Left cardiac atrium (tissue), 4 donors: Measurements from ENCODE around the gene CTBP2. TPM values are rescaled to one million over a fixed set of nuclear protein-coding genes. Genes with fewer than 3 reads are reported as not detected.

Source experiments
- ATAC-seq, 2 donors: fragments of 200-7000 bp; cut with Tn5 transposase; one replicate each; pipeline ENCODE4 v1.9.1; 2020; ENCODE audit warnings: mild to moderate bottlenecking in 2 of 2, moderate library complexity in 2 of 2
- DNase-seq: peaks from one replicate; pipeline ENCODE4 v3.0.0-alpha.2; 2020
- intact Hi-C, 2 donors: fragments of 100-400 bp; cut with DNase I; formaldehyde crosslinking; loops; one replicate each; pipeline versions ENCODE4 v1.14.1 to v1.15.1; 2022 to 2023
- long read RNA-seq: library from polyadenylated mRNA; unstranded; transcript quantifications from one replicate; pipeline ENCODE4 v2.0.0, GENCODE V29; 2021
- total RNA-seq, 2 donors: library from RNA; stranded (reverse); fragmentation: NEBNext Ultra II Directional; extraction: Animal tissue kit (Norgen Biotek cat#: 25700); gene quantifications; one replicate each; pipeline ENCODE4 v1.2.1, GENCODE V29; 2021
- donor health status: DM: no; HTN: yes; CAD: no.
- donor health status: DM: no; HTN: yes; CAD: no; lungs with severe emphysema.
- donor health status: DM: yes; HTN: yes; CAD: no.
- donor health status: Dilated cardiomyopathy.

The CTBP2 gene
- total RNA-seq = 10 to 100 TPM; 30.8 to 36.8 TPM
- long read RNA-seq, full-length matches to known transcripts = 5 of 15 reads
- long read RNA-seq, partial matches to known transcripts = 1 of 15 reads
- long read RNA-seq, other reads (novel, unspliced or antisense) = 9 of 15 reads

DNA sequence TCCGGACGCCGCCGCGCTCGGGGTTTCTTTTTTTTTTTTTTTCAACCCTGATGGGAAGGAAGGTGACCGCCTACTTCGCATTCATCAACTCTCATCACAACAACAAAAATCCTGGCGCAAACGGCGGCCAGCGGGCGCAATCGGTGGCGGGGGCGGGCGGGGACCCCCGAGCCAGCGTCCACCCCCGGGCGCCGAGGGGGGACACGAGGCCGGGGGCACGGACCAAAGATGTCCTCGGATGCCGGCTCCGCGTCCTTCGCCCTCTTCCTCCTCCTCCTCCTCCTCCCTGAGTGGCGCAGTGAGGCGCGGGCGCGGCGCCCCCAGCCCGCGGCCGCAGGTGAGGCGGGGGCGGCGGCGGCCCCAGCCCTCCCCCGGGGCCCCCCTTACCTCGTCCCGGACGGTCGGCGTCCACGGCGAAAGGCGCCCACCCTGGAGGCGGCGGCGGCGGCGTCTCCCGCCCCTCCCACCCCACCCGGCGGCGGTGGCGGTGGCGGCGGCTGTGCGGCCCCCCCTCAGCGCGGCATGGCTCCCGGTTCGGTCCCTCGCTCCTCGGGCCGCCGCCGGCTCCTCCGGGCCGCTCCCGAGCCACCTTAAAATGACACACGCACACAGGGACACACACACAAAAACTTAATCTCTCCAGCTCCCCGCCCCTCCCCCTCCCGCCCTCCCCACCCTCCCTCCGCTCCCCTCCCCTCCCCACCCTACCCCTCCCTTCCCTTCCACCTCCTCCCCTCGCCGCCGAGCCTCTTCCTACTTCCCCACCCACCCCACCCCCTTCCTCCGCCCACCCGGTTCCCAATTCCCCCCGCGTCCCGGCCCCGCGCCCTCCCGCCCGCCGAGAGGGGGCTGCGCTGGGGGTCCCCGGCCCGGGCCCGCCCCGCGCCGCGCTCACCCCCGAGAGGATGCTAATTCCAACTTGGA is at the start of gene CTBP2:
TSS of gene CTBP2 (minus strand) at position 632 of the 924 bp plus-strand sequence.
- peak; percentile 64 for DNase-seq
- ATAC-seq = peak; percentile 28 to 31
- intact Hi-C loops = loop anchor here (10.0 kb wide), 4 partner anchors 75 to 215 kb away; no protein-coding TSS in a partner anchor

DNA sequence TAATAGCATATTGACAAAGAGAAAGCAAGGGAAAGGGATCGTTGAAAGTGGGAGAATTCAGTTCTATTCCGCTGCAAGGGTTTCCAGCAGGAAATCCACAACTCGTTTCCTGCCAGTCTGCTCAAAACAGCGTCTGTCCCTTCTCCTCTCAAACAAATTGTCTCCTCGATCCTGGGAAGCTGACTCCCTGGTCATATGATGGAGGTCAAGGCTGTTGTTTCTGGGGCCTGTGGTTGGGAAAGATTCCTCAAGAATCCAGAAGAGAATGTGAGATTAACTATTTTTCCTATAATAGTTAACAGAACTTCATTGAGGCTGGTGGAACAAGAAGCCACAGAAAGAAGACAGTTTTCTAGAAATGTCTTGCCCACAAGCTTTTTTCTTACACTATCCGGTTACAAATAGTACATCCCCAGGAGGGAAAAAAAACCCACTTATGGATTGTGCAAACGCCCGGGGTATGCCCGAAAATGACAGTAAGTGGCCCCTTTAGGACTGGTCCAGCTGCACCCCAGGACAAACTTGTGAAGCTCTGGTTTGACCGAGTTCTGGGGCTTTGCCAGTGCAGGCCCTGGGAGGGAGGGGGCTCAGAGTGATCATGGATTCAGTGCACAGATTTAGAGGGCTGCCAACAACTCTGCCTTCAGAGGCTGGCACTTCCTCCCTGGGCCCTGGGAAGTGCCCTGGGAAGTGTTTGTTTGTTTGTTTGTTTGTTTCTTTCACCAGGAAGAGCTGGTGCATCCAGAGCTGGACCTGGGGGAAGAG is 49.4 kb upstream of the CTBP2 start:
- ATAC-seq (no peak), DNase-seq (no peak)
- intact Hi-C loops = no loop called here

DNA sequence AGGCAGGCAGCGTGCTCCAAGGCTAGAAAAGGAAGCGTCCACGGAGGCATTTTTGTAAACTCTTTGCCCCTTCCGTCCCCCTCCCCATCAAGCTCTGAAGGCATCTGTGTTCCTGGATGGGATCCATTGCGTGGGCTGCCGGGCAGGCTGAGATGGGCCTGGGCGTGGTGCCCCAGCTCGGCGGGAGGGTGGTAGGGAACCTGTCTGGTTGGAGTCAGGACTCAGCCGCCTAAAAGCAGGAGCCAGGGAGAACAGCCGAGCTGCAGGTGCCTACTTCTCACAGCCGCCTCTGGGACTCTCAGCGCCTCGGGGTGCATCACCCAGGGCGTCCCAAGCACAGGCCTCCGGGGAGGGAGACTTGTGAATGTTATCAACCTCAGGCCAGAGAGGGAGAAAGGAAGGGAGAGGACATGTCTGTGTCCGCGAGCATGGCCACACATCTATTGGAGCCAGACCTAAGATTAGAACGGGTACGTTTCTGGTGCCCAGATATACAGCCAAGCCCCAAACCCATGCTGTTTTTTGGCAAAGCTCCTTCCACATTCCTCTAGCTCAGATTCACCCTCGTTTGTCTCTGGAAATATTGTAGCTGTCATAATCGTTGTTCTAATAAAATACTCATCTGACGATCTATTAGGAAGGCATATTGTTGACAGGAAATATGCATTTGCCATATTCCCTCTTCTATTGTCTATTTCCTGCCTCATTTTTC is 48.6 kb upstream of the CTBP2 start:
- intact Hi-C loops = no loop called here
- ATAC-seq = no peak

DNA sequence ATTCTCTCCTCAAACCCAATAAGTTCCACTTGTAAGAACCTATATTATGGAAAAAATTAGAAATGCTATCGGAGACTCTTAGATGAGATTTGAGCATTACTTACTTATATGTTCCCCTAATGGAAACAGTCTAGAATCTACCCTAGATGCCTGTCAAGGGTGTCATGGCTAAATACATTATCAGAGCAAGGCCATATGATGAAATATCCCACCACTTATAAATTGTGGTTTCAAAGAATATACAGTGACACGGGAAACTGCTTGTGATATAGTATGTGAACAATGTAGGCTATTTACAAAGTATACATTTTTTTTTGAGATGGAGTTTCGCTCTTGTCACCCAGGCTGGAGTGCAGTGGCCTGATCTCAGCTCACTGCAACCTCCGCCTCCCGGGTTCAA is 46.3 kb upstream of the CTBP2 start:
- DNase-seq (no peak), ATAC-seq (no peak)
- intact Hi-C loops = no loop called here

More for the DNA sequence above, 48.6 kb upstream of the CTBP2 start:
- DNase-seq = no peak

DNA sequence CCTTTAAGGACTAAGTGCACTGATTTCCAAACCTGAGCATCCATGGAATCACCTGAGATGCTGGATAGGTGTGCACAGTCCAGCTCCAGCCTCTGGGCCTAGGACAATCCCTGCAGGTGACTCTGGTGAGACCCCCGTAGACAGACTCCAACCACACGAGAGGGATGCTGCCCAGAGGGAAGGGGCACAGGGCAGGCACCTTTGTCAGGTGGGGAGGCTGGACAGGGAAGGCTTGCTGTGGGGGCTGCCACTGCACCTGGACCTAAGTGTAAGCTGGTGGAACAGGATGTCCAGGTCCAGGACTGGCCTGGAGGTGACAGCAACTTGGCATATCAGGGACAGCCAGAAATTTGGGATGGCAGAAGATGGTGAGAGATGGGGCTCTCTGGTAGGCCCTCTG is 45.1 kb upstream of the CTBP2 start:
- ATAC-seq = no peak
- intact Hi-C loops = no loop called here
- DNase-seq = no peak

DNA sequence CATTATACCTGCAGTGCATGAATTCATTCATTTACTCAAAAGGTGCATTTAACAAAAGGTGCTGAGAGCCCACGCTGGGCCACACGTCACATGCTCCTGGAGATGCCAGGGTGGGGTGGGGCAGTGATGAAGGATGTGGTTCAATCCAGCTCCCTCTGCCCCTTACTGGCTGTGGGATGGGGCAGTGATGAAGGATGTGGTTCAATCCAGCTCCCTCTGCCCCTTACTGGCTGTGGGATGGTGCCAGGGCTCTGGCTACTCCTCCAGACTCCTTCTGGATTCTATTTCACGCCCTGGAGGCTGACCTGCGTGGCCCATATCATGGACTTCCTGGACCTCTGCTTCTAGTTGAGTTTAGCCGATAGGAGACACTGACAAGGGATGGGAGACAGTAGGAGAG is 44.0 kb upstream of the CTBP2 start:
- ATAC-seq (no peak), DNase-seq (no peak)
- intact Hi-C loops = no loop called here

DNA sequence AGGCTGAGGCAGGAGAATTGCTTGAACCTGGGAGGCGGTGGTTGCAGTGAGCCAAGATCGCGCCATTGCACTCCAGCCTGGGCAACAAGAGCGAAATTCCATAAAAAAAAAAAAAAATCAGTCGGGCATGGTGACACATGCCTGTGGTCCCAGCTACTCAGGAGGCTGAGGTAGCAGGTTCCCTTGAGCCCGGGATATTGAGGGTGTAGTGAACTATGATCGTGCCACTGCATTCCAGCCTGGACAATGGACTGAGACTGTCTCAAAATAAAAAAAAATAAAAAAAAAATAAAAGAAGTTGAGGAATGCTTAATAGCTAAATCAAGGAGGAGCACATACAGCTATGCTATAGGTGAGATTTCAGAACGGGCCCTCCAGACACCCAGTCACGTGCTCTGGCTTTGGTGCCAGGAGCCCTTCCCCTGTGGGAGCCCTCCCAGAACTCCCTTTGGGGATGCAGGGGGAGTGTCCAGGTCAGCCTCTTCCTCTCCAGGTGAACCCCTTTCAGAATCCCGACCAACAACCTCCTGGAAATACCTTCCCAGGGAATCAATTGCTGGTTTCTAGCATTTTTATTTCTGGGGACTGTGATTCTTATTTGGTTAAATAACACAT is 42.9 kb upstream of the CTBP2 start:
- DNase-seq (no peak), ATAC-seq (no peak)
- intact Hi-C loops = no loop called here

DNA sequence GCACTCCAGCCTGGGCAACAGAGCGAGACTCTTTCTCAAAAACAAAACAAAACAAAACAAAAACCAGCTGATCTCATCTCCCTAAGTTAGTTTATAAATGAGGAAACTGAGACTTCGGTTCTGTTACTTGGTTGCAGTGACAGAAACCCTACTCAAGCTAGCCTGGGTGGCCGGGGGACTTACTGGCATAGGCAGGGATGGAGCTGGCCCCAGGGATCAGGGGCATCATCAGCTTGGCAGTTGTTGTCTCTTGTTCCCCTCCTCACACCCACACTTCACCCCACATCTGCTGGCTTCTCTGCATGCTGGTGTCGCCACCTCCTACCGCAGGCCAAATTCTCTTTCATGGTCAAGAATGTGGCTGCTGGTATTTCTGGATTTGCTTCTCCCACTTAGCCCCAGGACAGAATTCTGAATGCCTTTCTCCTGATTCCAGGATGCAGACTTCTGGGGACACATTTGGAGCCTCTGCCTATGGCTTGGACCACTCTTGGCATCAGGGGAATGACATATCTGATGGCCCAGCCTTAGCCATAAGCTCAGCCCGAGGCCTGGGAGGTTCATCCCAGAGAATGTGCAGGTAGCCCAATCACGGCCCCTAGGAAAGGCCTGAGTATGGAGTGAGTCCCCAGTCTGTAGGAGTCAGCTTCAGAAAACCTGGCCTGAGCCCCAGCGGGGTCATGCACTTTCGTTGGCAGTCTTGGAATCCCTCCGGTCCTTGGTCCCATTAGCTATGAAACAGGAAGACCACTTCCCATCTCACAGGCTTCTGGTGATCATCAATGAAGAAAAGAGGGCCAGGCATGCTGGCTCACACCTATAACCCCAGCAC is 41.6 kb upstream of the CTBP2 start:
- intact Hi-C loops = no loop called here
- no peak for DNase-seq
- ATAC-seq = no peak

DNA sequence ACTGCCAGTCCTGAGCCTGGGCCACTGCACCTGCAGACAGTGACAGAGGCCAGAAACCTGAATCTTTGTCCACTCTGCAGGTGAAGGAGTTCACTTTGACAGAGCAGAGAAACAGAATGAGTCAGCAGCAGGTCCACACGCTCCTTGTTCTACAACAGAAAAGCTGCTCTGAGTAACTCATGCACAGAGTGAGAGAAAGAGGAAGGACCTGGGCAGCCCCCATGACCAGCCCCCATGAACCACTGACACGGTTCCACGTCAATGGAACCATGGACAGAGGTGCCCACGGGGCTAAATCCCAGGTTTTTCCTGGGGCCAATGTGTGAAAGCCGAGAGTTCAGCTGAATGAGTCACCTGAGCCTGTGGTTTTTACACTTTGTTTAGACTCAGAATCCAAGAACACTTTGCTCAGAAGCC is 40.8 kb upstream of the CTBP2 start:
- intact Hi-C loops = no loop called here
- ATAC-seq (no peak), DNase-seq (no peak)

DNA sequence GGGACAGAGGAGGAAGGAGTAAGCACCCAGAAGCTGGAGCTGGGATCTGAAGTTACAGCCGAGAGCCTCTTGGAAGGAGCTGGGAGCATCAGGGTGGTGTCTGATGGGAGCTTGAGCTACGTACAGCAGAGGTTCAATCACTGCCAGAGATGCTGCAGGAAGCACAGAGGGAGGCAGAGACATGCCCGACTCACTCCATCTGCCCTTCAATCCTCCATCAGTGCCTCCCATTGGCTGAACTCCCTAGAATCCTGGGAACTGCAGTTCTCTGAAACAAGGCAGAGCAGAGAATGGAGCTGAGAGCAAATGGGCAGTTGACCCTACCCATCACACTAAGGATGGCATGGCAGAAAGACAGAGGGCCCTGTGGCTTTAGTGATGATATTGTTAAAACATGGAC is 40.0 kb upstream of the CTBP2 start:
- ATAC-seq (no peak), DNase-seq (no peak)
- intact Hi-C loops = no loop called here

DNA sequence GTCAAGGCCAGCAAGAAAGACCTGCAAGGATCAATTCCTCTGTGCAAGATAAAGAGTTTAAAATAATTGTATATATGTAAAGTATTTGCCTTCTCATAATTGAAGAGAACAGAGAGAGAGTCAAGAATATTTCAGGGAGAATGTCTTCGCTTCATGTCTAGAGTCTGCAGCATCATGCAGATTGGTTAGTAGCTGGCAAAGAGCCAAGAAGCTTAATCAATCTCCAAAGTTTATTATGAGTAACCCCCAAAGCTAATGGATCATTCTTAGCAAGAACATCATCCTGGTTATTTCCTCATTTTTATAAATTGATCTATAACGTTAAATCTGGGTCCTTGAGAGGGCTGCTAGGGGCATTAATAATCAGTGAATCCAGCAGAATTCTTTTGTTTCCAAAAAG is 38.9 kb upstream of the CTBP2 start:
- no peak for DNase-seq
- ATAC-seq = no peak
- intact Hi-C loops = no loop called here

DNA sequence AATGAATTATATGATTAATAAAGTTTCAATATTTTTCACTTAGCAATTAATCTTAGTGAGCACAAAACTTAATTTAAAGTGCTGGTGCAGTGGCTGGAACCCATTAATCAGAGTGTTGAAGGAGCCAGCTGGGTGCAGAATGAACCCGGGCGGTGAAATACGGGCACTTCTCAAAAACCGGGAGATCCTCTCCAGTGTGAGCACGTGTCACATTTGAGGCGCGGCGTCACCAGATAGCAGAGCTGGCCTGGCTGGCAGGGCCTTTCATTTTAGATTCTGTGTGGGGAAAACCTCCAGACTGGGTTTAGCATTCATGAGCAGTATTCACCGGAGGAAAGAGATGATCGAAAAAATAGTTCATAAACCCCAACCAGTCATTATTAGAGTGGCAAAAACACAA is 34.5 kb upstream of the CTBP2 start:
- DNase-seq (no peak), ATAC-seq (no peak)
- intact Hi-C loops = no loop called here

DNA sequence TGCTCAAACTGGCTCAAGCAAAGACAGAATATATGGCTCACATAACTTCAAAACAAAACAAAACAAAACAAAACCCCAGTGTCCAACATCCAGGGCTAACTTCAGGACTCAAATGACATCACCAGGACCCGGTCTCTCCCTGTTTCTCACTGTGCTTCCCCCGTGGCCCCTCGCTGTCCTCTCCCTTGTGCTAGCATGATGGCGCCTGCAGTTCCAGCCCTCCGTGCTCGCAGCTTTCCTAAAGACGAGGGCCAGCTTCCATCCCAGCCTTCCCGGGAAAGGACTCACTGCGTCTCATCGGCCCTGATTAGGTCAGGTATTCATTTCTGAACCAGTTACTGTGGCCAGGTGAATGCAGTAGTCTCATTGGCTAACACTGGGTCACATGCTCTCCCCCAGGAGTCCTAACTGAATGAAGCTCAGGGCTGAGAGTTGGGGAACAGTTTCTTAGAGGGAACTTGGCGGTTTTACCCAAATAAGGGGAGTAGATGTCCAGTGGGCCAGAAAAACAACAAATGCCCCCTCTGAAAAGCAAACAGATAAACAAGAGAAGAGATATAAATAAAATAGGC is 33.0 kb upstream of the CTBP2 start:
- no peak for ATAC-seq
- no peak for DNase-seq
- intact Hi-C loops = no loop called here

DNA sequence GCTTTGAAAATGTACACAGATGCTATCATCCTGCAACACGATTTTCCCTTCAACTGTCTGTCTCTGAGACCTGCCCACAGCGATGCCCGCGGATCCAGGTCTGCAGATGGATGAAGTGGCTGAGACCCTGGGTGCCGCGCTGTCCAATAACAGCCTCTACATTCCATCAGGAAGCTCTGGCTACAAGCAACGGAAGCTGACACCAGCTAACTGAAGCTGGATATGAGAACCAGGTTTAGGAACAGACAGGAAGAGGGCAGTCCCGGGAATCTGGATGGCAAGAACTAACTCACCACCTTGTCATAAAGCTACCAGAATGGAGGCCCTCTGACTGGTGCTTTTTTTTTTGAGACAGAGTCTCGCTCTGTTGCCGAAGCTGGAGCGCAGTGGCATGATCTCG is 32.3 kb upstream of the CTBP2 start:
- intact Hi-C loops = no loop called here
- DNase-seq (no peak), ATAC-seq (no peak)

DNA sequence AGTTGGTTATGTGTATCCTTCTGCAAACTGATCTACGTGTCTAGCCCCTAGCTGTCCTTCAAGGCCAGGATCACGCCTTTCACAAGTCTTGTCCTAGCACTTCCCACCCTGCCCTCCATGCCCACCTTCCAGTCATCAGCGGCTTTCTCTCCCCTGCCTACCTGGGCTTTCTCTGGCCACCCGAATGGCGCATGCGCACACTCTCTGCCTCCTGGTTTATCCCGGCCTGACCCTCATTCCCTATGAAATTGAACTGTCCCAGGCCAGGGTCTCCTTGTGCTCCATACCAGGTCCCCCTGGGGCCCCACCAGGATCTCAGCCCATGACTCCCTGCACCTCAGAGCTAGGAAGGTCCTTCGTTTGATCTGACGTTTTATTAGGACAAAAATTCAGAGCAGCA is 31.6 kb upstream of the CTBP2 start:
- intact Hi-C loops = no loop called here
- DNase-seq = no peak
- ATAC-seq = no peak

DNA sequence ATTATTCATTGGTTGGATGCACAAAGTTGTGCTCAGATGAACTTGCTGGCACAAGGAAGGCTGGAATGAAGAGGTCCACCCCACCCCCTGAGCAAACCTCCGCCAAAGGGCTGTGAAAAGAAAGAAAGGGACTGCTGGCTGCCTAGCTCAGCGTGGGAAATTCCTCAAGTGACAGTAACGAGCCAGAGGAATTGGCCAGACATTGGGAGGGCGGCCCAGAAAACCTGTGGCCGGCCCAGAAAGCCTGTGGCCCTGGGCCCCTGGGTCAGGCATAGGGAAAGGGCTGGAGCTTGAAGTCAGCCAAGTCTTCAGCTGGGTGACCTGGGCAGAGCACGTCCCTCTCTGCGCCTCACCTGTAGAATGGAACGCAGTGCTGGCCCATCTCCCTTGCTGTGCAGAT is 30.6 kb upstream of the CTBP2 start:
- intact Hi-C loops = no loop called here
- DNase-seq (no peak), ATAC-seq (no peak)

DNA sequence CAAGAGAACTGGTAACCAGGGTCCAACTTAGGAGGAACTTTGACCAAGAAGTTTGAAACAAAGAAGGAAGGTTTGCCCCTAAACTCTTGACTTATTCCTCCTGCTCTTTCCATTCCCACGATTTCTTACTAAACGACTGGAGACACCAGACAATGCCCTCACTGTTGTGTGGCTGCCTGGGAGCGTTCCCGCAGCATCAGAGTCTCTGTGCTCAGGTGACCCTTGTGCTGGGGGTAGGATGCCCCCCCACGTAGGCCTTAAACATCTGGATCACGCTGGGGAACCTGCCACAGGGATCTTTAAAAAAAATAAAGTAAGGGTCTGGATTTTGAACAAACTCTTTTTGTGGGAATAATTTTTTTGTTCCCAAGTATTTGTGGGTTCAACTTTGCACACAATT is 30.1 kb upstream of the CTBP2 start:
- intact Hi-C loops = no loop called here
- DNase-seq (no peak), ATAC-seq (no peak)

DNA sequence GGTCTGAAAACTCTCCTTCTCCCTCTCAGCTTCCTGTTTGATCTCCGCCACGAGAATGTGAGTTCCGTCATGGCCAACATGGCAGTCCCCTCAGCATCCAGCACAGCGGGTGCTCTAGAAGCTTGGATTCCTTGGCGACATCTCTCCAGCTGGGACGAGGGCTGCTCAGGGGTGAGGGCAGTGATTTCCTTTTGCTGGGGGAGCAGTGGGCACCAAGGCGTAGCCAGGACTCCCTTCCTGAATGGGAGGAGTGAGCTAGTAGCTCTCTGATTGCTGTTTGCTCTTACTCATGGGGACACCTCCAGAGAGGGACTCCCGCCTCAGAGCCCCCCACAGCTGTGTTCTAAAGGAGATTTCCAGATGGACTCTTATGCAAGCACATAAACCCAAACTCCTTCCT is 28.8 kb upstream of the CTBP2 start:
- DNase-seq (no peak), ATAC-seq (no peak)
- intact Hi-C loops = no loop called here
